Measurements from ENCODE around the gene TNFSF18. TPM values are rescaled to one million over a fixed set of nuclear protein-coding genes. Genes with fewer than 3 reads are reported as not detected.

The TNFSF18 gene
- total RNA-seq, 1 experiment from 2014 or later = not detected

GRCh38 chr1:173048621-173049321 lies 2.0 kb downstream of the TNFSF18 start:
- Mint-ChIP-seq H3K27ac (no peak overlapping the region), H3K4me1 (no peaks in the 10 kb centered on the region), H3K4me3 (no peak overlapping the region), H3K36me3 (no peaks in the 10 kb centered on the region), H3K27me3 (ENCODE audit: low read depth) (no peaks in the 10 kb centered on the region), H3K9me3 (no peaks in the 10 kb centered on the region)
- ATAC-seq = no peak
- POLR2A ChIA-PET = no interaction called here
- TF ChIP-seq CREB1 (CRISPR knock-in tag; IDR thresholded peaks at IDR 0.05) (no peak), ZNF317 (CRISPR knock-in tag; IDR thresholded peaks at IDR 0.05; ENCODE audit: borderline replicate concordance, low read depth) (no peak), ZNF138 (CRISPR knock-in tag; conservative IDR thresholded peaks at IDR 0.05) (no peak), ZBTB21 (CRISPR knock-in tag; IDR thresholded peaks at IDR 0.05; ENCODE audit: borderline replicate concordance) (no peak)
- no peak for DNase-seq (ENCODE audit: low spot score)
- CTCF ChIA-PET = no interaction called here

DNA sequence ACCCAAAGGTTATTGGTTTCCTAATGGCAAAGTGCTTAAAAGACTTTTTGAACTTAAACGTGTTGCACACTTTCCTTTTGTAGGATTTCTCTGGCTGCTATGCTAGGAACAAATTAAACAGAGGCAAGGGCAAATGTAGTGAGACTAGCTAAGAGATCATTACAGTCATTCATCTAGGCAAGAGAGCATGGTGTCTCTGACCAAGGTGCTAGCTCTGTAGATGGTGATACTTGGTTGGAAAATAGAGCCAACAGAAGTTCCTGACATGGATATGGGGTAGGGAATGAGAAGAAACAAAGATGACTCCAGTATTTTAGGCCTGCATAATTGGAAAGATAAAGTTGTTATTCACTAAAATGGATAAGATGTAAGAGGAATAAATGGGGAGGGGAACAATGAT lies 6.1 kb downstream of the TNFSF18 start:
- Mint-ChIP-seq H3K9me3 (no peaks in the 10 kb centered on the region), H3K36me3 (no peaks in the 10 kb centered on the region), H3K27ac (no peak overlapping the region), H3K4me1 (peaks cover 5% of the 10 kb centered on the region; the same call in 1 of the 2 replicates), H3K27me3 (ENCODE audit: low read depth) (no peaks in the 10 kb centered on the region), H3K4me3 (no peak overlapping the region)
- POLR2A ChIA-PET = no interaction called here
- no peak for ATAC-seq
- no peak for DNase-seq (ENCODE audit: low spot score)
- CTCF ChIA-PET = no interaction called here
- no peak for TF ChIP-seq ZNF219 (CRISPR knock-in tag; IDR thresholded peaks at IDR 0.05; ENCODE audit: borderline replicate concordance)
- TF ChIP-seq, protein P1, sequence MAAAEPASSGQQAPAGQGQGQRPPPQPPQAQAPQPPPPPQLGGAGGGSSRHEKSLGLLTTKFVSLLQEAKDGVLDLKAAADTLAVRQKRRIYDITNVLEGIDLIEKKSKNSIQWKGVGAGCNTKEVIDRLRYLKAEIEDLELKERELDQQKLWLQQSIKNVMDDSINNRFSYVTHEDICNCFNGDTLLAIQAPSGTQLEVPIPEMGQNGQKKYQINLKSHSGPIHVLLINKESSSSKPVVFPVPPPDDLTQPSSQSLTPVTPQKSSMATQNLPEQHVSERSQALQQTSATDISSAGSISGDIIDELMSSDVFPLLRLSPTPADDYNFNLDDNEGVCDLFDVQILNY (CRISPR knock-in tag; IDR thresholded peaks at IDR 0.05) = no peak
- TF ChIP-seq ZNF423 (CRISPR knock-in tag; IDR thresholded peaks at IDR 0.05) = no peak
- no peak for TF ChIP-seq MXD4 (CRISPR knock-in tag; IDR thresholded peaks at IDR 0.05; ENCODE audit: borderline replicate concordance)
- no peak for TF ChIP-seq ZNF281 (CRISPR knock-in tag; IDR thresholded peaks at IDR 0.05)
- TF ChIP-seq, protein P2, sequence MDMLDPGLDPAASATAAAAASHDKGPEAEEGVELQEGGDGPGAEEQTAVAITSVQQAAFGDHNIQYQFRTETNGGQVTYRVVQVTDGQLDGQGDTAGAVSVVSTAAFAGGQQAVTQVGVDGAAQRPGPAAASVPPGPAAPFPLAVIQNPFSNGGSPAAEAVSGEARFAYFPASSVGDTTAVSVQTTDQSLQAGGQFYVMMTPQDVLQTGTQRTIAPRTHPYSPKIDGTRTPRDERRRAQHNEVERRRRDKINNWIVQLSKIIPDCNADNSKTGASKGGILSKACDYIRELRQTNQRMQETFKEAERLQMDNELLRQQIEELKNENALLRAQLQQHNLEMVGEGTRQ (CRISPR knock-in tag; IDR thresholded peaks at IDR 0.05) = no peak
- TF ChIP-seq, protein P3, sequence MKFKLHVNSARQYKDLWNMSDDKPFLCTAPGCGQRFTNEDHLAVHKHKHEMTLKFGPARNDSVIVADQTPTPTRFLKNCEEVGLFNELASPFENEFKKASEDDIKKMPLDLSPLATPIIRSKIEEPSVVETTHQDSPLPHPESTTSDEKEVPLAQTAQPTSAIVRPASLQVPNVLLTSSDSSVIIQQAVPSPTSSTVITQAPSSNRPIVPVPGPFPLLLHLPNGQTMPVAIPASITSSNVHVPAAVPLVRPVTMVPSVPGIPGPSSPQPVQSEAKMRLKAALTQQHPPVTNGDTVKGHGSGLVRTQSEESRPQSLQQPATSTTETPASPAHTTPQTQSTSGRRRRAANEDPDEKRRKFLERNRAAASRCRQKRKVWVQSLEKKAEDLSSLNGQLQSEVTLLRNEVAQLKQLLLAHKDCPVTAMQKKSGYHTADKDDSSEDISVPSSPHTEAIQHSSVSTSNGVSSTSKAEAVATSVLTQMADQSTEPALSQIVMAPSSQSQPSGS (CRISPR knock-in tag; IDR thresholded peaks at IDR 0.05; ENCODE audit: borderline replicate concordance, low read depth) = no peak
- TF ChIP-seq CREB1 (CRISPR knock-in tag; IDR thresholded peaks at IDR 0.05) = no peak
- TF ChIP-seq, protein P4, sequence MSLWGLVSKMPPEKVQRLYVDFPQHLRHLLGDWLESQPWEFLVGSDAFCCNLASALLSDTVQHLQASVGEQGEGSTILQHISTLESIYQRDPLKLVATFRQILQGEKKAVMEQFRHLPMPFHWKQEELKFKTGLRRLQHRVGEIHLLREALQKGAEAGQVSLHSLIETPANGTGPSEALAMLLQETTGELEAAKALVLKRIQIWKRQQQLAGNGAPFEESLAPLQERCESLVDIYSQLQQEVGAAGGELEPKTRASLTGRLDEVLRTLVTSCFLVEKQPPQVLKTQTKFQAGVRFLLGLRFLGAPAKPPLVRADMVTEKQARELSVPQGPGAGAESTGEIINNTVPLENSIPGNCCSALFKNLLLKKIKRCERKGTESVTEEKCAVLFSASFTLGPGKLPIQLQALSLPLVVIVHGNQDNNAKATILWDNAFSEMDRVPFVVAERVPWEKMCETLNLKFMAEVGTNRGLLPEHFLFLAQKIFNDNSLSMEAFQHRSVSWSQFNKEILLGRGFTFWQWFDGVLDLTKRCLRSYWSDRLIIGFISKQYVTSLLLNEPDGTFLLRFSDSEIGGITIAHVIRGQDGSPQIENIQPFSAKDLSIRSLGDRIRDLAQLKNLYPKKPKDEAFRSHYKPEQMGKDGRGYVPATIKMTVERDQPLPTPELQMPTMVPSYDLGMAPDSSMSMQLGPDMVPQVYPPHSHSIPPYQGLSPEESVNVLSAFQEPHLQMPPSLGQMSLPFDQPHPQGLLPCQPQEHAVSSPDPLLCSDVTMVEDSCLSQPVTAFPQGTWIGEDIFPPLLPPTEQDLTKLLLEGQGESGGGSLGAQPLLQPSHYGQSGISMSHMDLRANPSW (CRISPR knock-in tag; conservative IDR thresholded peaks at IDR 0.05; ENCODE audit: low read depth) = no peak
- TF ChIP-seq ZNF532 (CRISPR knock-in tag; IDR thresholded peaks at IDR 0.05; ENCODE audit: borderline replicate concordance) = no peak
- TF ChIP-seq ZMAT4 (CRISPR knock-in tag; IDR thresholded peaks at IDR 0.05) = no peak
- TF ChIP-seq, protein P5, sequence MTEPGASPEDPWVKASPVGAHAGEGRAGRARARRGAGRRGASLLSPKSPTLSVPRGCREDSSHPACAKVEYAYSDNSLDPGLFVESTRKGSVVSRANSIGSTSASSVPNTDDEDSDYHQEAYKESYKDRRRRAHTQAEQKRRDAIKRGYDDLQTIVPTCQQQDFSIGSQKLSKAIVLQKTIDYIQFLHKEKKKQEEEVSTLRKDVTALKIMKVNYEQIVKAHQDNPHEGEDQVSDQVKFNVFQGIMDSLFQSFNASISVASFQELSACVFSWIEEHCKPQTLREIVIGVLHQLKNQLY (CRISPR knock-in tag; IDR thresholded peaks at IDR 0.05) = no peak
- TF ChIP-seq, protein P6, sequence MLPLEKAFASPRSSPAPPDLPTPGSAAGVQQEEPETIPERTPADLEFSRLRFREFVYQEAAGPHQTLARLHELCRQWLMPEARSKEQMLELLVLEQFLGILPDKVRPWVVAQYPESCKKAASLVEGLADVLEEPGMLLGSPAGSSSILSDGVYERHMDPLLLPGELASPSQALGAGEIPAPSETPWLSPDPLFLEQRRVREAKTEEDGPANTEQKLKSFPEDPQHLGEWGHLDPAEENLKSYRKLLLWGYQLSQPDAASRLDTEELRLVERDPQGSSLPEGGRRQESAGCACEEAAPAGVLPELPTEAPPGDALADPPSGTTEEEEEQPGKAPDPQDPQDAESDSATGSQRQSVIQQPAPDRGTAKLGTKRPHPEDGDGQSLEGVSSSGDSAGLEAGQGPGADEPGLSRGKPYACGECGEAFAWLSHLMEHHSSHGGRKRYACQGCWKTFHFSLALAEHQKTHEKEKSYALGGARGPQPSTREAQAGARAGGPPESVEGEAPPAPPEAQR (CRISPR knock-in tag; IDR thresholded peaks at IDR 0.05) = no peak
- no peak for TF ChIP-seq ZNF232 (CRISPR knock-in tag; IDR thresholded peaks at IDR 0.05)
